HepG2 (cell line): Measurements from ENCODE around the gene GALNT18. TPM values are rescaled to one million over a fixed set of nuclear protein-coding genes. Genes with fewer than 3 reads are reported as not detected.
"Not testable (repeated sequence)": the region's sequence is repeated elsewhere in the genome, so short reads cannot be mapped to it uniquely, and the experiment has no call there.

Experiments
- ATAC-seq: fragments of 200-7000 bp; cut with Tn5 transposase; 3 replicates; pipeline ENCODE4 v1.9.1; 2020; ENCODE audit warnings: mild to moderate bottlenecking, moderate library complexity
- BruUV-seq: library from RNA; stranded (reverse); fragments of 400-500 nt; replicated peaks from 2 replicates; lab custom pipeline; 2021; lab: Mats Ljungman, UMichigan
- CTCF ChIA-PET: fragments of 300-600 bp; formaldehyde crosslinking; extraction: SDS; loops from one replicate; lab custom pipeline; 2021; ENCODE audit warnings: low total read pairs, inconsistent platforms, low intra/inter-chr PET ratio; lab: Yijun Ruan, JAX
- POLR2A ChIA-PET: fragments of 350-600 bp; sonication (Branson Sonifier 250); formaldehyde crosslinking; loops from one replicate; lab custom pipeline; 2020; ENCODE audit warnings: antibody characterized with exemption, inconsistent platforms; lab: Yijun Ruan, JAX
- DNase-seq: peaks from one replicate; pipeline ENCODE4 v3.0.0-alpha.2; 2015; ENCODE audit warnings: low spot score
- FAIRE-seq: peaks from 3 replicates; lab custom pipeline; 2011; peaks lifted over from hg19 to GRCh38; lab: Jason Lieb, UNC
- H2AFZ ChIP-seq: one replicate; pipeline ENCODE4 v1.6.1; 2011; ENCODE audit warnings: low read length, inconsistent platforms
- H3K27ac ChIP-seq: fragments of 300-600 bp; 3 replicates; pipeline ENCODE4 v1.8.0; 2011; ENCODE audit warnings: mixed run types, mild to moderate bottlenecking, mixed read lengths, low read length, inconsistent platforms; ENCODE audit not compliant: insufficient read depth; ENCODE audit errors: extremely low read length
- H3K27me3 ChIP-seq, 2 experiments: fragments of 200-600 bp in 1 of 2; 2 replicates in 1 of 2; 3 replicates in 1 of 2; pipeline versions ENCODE4 v1.6.0 to v1.8.0; 2011; ENCODE audit warnings: low read length in 2 of 2, mild to moderate bottlenecking in 2 of 2, moderate library complexity in 2 of 2, inconsistent platforms in 1 of 2; ENCODE audit not compliant: insufficient read depth in 2 of 2, control insufficient read depth in 1 of 2
- H3K36me3 ChIP-seq, 2 experiments: fragments of 200-600 bp in 1 of 2; replicated peaks in 1 of 2; 2 replicates in 1 of 2; 3 replicates in 1 of 2; pipeline versions ENCODE4 v1.5.1 to v1.8.0; 2011; ENCODE audit warnings: low read length in 2 of 2, inconsistent platforms in 1 of 2; ENCODE audit not compliant: insufficient read depth in 2 of 2, control insufficient read depth in 1 of 2
- H3K4me1 ChIP-seq: 2 replicates; pipeline ENCODE4 v1.5.1; 2012; ENCODE audit warnings: low read length, inconsistent platforms; ENCODE audit not compliant: insufficient read depth
- H3K4me2 ChIP-seq: 2 replicates; pipeline ENCODE4 v1.6.0; 2011; ENCODE audit warnings: low read depth, low read length, inconsistent platforms
- H3K4me3 ChIP-seq, 3 experiments: fragments of 200-600 bp in 1 of 3; sonication (generic), shearing (Covaris generic) in 1 of 3; replicated peaks in 1 of 3; 2 replicates each; pipeline ENCODE4 v1.5.1; 2011 to 2016; ENCODE audit warnings: low read length in 3 of 3, inconsistent platforms in 2 of 3, low read depth in 2 of 3, mild to moderate bottlenecking in 2 of 3, control low read depth in 1 of 3, mixed read lengths in 1 of 3; ENCODE audit not compliant: insufficient read depth in 1 of 3
- H3K79me2 ChIP-seq: one replicate; pipeline ENCODE4 v1.6.1; 2011; ENCODE audit warnings: low read length, inconsistent platforms; ENCODE audit not compliant: insufficient read depth
- H3K9ac ChIP-seq: 2 replicates; pipeline ENCODE4 v1.6.0; 2011; ENCODE audit warnings: mild to moderate bottlenecking, low read depth, low read length, inconsistent platforms; ENCODE audit not compliant: insufficient read depth
- H3K9me3 ChIP-seq: 2 replicates; pipeline ENCODE4 v1.5.1; 2012; ENCODE audit warnings: mild to moderate bottlenecking, low read length
- H4K20me1 ChIP-seq: 2 replicates; pipeline ENCODE4 v1.6.0; 2011; ENCODE audit warnings: inconsistent platforms, mild to moderate bottlenecking, low read length, moderate library complexity; ENCODE audit not compliant: insufficient read depth
- EZH2 ChIP-seq: conservative IDR thresholded peaks from 2 replicates; pipeline ENCODE4 v1.6.1; 2012; ENCODE audit warnings: mild to moderate bottlenecking, low read depth, low read length, moderate library complexity
- HNRNPL ChIP-seq: fragments of 200-400 bp; formaldehyde crosslinking; IDR thresholded peaks from 2 replicates; pipeline ENCODE4 v1.6.1; 2017; ENCODE audit warnings: mild to moderate bottlenecking, low read depth, low read length
- ZBTB14 ChIP-seq: sonication (generic); formaldehyde crosslinking; IDR thresholded peaks from 2 replicates; pipeline ENCODE4 v1.4.0; 2020; ENCODE audit warnings: missing genetic modification reagents
- ZKSCAN5 ChIP-seq: sonication (generic); formaldehyde crosslinking; IDR thresholded peaks from 2 replicates; pipeline ENCODE4 v1.5.1; 2020; ENCODE audit warnings: mild to moderate bottlenecking, missing genetic modification reagents
- ZNF30 ChIP-seq: sonication (generic); formaldehyde crosslinking; IDR thresholded peaks from 2 replicates; pipeline ENCODE4 v1.5.0; 2020; ENCODE audit warnings: mild to moderate bottlenecking, missing genetic modification reagents
- WGBS: methylation state at CpG from one replicate; pipeline ENCODE4 v1.1.6; 2017; ENCODE audit warnings: low lambda C conversion rate; 5-methylcytosine and 5-hydroxymethylcytosine counted together
- in situ Hi-C: cut with HindIII; loops from 2 replicates; pipeline ENCODE4 v1.10.0; 2017; ENCODE audit warnings: low pct_unique_long_range_greater_than_20kb; ENCODE audit not compliant: extremely low pct_ligation_motif_present
- intact Hi-C: fragments of 100-400 bp; cut with micrococcal nuclease; formaldehyde crosslinking; loops from one replicate; pipeline ENCODE4 v1.10.0; 2022; ENCODE audit not compliant: unreplicated experiment
- polyA plus RNA-seq, 8 experiments: library from polyadenylated mRNA; depleted of rRNA in 3 of 8; stranded (reverse) in 7 of 8; unstranded in 1 of 8; fragments of >200 nt; fragmentation: Illumina TruSeq in 4 of 8; extraction: Trizol in 4 of 8; gene quantifications; 2 replicates each; pipeline versions ENCODE4 v1.2.1 to v1.2.3, GENCODE V29; 2011 to 2016; ENCODE audit warnings: low read depth in 4 of 8, missing spikeins in 1 of 8, mixed read lengths in 1 of 8; ENCODE audit not compliant: insufficient read depth in 1 of 8
- total RNA-seq, 5 experiments: library from RNA; depleted of rRNA; stranded (reverse); fragments of >200 nt; fragmentation: Illumina TruSeq; extraction: Trizol; gene quantifications; 2 replicates each; pipeline ENCODE4 v1.2.3, GENCODE V29; 2016; ENCODE audit warnings: low read depth in 1 of 5

GALNT18 gene
- total and polyA plus RNA-seq, 2 of the 13 experiments (the other 11 are each of a cell fraction or from before 2014, with no cell fraction given), result 0.11 TPM; not detected in 1

GRCh38 chr11:11447601-11448000, 174.2 kb downstream of the GALNT18 start:
- intact Hi-C loops, result not testable (repeated sequence)

GRCh38 chr11:11446967-11447366, 174.8 kb downstream of the GALNT18 start:
- FAIRE-seq (no peak), ATAC-seq (no peak), DNase-seq (no peak)
- Histone ChIP-seq H3K9me3 (no peaks in the 10 kb centered on the region), H3K36me3 (no peaks in the 10 kb centered on the region), H3K27ac (no peak overlapping the region), H3K4me1 (peaks cover 21% of the 10 kb centered on the region), H3K4me3 (no peak overlapping the region), H2AFZ (no peak overlapping the region), H4K20me1 (no peaks in the 10 kb centered on the region), H3K4me2 (no peak overlapping the region), H3K27me3 (0 out of 5 replicates have a peak, but pooled peaks cover 0 to 3% of the 10 kb centered on the region in 2 experiments), H3K9ac (no peak overlapping the region), H3K79me2 (no peaks in the 10 kb centered on the region)
- no peak for TF ChIP-seq HNRNPL
- no peak for TF ChIP-seq ZBTB14 (CRISPR knock-in tag)
- no peak for TF ChIP-seq ZNF30 (CRISPR knock-in tag)
- TF ChIP-seq EZH2, result no peak
- no peak for TF ChIP-seq ZKSCAN5
- POLR2A ChIA-PET, result no interaction called here
- 70% methylated on average over 4 of the region's 6 CpGs for WGBS
- CTCF ChIA-PET, result no interaction called here
- in situ Hi-C loops (no loop called here), intact Hi-C loops (no loop called here)
- no TSS peak for BruUV-seq

More at GRCh38 chr11:11447601-11448000, 174.2 kb downstream of the GALNT18 start:
- FAIRE-seq, in situ Hi-C loops, H2AFZ ChIP-seq, H3K79me2 ChIP-seq, H3K36me3 ChIP-seq, POLR2A ChIA-PET, ATAC-seq, BruUV-seq, H3K9me3 ChIP-seq, H4K20me1 ChIP-seq, H3K4me2 ChIP-seq, DNase-seq, H3K9ac ChIP-seq, H3K27me3 ChIP-seq, CTCF ChIA-PET, H3K27ac ChIP-seq, H3K4me3 ChIP-seq: not testable (repeated sequence)
- 20% methylated on average over 3 of the region's 3 CpGs for WGBS
- peaks cover 25% of the 10 kb centered on the region for H3K4me1 ChIP-seq
